DMS53 treated with DMSO at 0.1 percent for 48 hours (cell line): ENCODE data around the gene RNF157.
"Not testable (repeated sequence)": the region's sequence is repeated elsewhere in the genome, so short reads cannot be mapped to it uniquely, and the experiment has no call there.

ENCODE experiments used
- DNase-seq: peaks from one replicate; lab custom pipeline; 2025; ENCODE audit not compliant: unreplicated experiment; lab: John Stamatoyannopoulos, UW

RNF157 gene

DNA sequence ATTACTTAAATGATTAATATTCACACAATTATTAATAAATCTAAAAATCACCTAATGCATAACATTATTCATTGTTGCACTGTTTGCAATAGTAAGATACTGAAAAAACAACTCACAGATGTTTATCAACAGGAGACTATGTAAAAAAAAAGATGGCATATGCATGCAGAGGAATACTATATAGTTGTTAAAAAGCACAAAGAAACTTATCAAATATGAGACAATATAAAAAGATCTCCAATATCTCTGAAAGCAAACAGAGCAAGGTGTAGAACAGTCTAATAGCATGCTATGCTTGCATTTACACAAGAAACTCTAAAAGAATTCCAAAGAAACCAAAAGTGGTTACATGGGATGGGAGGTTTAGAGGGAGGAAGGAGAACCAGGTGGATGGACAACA, 3.7 kb downstream of the RNF157 start:
- no peak for DNase-seq

- no peak for DNase-seq
Observed at GRCh38 chr17:76235883-76236282, 4.4 kb downstream of the RNF157 start.

GRCh38 chr17:76234354-76234679, 6.0 kb downstream of the RNF157 start:
- no peak for DNase-seq

GRCh38 chr17:76233588-76234353, 6.5 kb downstream of the RNF157 start:
- no peak for DNase-seq

- no peak for DNase-seq
Observed at GRCh38 chr17:76232342-76232741, 8.0 kb downstream of the RNF157 start.

DNA sequence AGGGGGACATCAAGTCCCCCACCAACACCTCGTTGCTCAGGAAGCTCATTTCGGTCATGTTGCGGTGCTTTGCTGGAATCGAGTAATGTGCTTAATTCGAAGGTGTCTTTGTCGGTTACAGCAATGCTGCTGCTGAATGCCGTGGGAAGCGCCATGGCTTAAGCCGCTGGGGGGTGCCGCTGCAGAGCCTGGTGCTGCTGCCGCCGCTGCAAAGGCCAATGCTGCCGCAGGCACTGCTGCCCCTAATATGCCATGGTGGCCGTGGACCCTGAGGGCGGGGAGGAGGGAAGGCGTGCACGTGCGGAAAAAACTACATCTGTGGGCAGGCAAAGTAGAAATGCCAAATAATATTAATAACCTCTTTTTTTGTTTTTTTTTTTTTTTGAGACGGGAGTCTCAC, 13.5 kb downstream of the RNF157 start:
- DNase-seq: not testable (repeated sequence)

DNA sequence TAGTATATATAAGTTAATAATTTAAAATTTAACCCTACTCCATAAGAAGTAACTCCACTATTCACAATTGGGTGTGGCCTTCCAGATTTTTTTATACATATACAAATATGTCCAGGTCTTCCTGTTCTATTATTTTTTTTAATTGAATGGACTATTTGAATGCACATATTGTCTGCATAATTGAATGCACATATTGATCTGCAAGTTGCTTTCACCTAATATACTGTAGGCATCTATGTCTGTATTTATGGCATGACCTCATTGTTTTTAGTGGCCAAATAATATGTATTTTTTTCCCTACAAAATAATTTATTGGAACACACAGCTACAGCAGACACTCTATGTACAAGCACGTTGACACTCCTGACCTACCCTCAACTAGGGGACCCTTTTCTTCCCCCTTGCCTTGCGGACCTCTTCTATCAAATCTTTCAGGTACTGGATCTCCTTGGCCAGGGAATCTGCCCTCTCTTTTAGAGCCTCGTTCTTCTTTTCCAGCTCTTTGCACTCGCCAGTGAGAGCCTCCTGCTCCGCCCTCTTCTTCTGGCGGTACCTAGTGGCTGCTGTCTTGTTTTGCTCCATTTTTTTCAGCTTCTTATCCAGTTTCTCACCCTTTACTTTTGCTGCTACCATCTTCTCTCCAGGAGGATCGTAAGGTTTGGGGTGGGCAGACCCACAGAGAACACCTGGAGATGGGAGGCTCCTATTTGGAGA, 14.8 kb downstream of the RNF157 start:
- not testable (repeated sequence) for DNase-seq

GRCh38 chr17:76223802-76224201, 16.5 kb downstream of the RNF157 start:
- no peak for DNase-seq

- no peak for DNase-seq
Observed at GRCh38 chr17:76219670-76220383, 20.5 kb downstream of the RNF157 start.

DNA sequence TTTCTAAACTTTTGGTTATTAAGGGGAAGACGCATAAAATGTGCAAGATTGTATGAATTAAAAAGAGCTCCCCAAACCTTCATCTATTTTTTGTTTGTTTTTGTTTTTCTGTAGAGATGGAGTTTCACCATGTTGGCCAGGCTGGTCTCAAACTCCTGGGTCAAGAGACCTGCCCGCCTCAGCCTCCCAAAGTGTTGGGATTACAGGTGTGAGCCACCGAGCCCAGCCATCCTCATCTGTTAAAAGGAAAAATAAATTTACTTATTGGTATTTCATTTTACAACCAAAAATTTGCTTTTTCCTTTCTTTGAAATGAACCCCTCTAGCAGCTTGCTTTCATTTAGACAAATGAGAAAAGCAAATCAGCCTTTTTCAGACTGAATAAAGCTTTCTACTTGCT, 23.2 kb downstream of the RNF157 start:
- DNase-seq: no peak

GRCh38 chr17:76213491-76213890, 26.8 kb downstream of the RNF157 start:
- no peak for DNase-seq

DNA sequence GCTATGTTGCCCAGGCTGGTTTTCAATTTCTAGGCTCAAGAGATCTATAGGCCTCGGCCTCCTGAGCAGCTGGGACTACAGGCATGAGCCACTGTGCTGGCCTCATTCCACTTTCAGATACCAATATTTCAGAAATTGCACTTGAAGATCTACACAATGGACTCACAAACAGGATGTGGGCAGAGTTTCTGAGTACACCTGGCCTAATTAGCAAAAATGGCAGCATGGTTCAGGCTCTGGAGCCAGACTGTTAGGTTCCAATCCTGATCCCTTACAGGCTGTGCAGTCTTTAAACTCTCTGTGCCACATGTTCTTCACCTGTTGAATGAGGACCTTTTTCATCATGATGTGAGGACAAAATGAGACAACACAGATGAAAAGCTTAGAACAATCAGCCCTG, 32.2 kb downstream of the RNF157 start:
- no peak for DNase-seq

- no peak for DNase-seq
Observed at GRCh38 chr17:76207275-76208059, 32.8 kb downstream of the RNF157 start.

GRCh38 chr17:76205542-76206144, 34.6 kb downstream of the RNF157 start:
- not testable (repeated sequence) for DNase-seq

DNA sequence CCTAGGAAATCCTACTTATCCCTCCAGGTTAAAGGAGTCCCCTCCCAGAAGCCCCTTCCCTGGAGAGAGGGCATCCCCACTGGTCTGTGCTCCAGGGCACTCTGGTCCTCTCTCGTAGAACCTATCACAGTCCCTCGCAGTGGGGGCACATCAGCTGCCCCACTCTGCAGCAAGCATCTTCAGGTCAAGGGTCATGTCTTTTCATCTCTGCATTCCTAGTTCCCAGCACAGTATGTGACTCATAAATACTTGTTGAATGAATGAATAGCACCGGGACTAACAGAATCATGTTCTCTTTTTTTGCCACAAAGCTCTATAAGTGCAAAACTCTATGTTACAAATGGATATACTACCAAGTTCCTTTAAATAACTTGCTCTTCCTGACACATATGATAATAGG, 36.0 kb downstream of the RNF157 start:
- DNase-seq: no peak

DNA sequence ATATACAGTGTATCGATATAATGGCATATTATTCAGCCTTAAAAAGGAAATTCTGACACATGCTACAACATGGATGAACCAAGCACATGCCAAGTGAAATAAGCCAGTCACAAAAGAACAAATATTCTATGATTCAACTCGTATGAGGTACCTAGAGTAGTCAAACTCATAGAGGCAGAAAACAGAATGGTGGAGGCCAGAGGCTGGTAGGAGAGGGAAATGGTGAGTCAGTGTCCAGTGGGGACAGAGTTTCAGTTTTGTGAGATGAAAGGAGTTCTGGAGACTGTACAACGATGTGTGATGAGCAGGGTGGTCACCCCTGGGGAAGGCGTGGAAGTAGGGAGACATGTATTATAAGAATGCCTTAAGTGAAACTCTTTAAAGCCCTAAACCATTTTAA, 39.9 kb downstream of the RNF157 start:
- no peak for DNase-seq

DNA sequence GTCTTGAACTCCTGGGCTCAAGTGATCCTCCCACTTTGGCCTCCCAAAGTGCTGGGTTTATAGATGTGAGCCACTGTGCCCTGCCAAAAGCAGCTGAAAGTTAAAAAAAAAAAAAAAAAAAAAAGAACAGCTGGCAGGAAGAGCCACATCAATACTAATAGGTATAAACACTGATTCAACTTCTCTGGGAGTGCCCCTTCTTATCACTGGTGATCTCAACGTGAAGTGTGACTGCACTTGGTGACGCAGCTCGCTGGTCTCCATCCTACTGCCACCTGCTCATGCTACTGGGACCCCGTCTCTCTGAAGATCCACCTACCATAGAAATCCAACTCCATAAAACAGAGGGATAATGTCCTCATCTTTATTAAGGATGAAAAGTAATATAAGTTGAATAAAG, 40.8 kb downstream of the RNF157 start:
- DNase-seq: no peak

DNA sequence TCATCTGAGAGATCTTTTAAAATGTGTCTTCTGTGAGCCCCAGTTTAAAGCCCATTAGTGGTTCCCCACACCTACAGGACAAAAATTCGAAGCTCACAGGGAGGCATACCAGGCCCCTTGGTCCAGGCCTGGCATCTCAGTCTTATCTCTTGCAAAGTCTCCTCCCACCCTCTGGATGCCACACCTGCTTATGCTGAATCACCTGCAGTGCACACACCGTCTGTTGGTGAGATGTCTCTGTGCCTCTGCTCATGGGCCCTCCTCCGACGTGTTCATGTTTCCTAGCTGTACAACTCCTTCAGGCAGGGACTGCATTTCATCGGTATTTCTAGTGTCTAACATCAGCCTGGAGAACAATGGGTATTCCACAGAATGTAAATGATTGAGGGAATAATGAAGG, 41.6 kb downstream of the RNF157 start:
- no peak for DNase-seq

DNA sequence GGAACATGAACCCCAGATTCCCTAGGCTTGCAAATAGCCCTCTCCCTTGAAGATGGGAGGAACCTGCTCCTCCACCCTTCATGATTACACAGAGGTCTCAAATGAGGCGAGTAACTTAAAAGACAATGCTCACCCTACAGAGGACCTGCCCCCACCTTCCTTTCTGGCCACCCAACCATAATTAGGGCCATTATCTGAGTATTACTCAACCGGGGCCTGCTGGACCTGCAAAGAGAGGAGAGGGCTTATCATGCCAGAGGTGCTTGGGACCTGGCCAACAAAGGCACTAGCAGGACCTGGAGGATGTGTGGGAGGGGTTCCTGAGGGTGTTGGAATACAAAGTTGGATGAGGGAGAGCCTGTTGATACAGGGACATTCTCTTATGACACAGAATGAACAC, 42.4 kb downstream of the RNF157 start:
- no peak for DNase-seq

- DNase-seq: no peak
Observed at GRCh38 chr17:76196675-76197074, 43.6 kb downstream of the RNF157 start.
